Dermis blood vessel endothelial cell (primary cell): ENCODE measurements around the gene SNX9. TPM values are rescaled to one million over a fixed set of nuclear protein-coding genes. Genes with fewer than 3 reads are reported as not detected.
"Not testable (repeated sequence)": the region's sequence is repeated elsewhere in the genome, so short reads cannot be mapped to it uniquely, and the experiment has no call there.

Experiments used
- DNase-seq: peaks from one replicate; pipeline ENCODE4 v3.0.0; 2010
- total RNA-seq: library from RNA; depleted of rRNA; stranded (reverse); fragments of >200 nt; gene quantifications from 2 replicates; pipeline ENCODE4 v1.2.3, GENCODE V29; 2014

The SNX9 gene
- total RNA-seq, 1 donor from 2014 or later = 51.4 TPM

DNA sequence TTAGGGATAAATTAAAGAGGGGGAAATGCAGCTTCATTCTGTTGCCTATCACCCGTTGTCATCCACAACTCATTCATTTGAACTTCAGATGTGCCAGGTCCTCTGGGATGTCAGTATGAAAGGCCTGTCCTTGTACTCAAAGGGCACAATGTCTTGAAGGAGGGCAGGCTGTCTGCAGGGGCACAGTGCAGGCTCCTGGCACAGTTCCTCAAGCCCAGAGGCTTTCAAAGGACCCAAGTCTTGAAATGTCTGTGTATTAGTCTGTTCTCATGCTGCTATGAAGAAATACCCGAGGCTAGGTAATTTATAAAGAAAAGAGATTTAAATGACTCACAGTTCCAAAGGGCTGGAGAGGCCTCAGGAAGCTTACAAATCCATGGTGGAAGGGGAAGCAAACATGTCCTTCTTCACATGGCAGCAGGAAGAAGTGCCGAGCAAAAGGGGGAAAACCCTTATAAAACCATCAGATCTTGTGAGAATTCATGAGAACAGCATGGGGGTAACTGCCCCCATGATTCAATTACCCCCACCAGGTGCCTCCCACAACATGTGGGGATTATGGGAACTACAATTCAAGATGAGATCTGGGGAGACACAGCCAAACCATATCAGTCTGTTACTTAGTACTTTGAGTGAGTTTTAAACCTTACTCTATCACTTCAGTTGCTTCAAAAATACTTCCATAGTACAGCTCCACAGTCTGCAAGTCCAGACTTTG lies 9.4 kb downstream of the SNX9 start:
- DNase-seq = no peak

DNA sequence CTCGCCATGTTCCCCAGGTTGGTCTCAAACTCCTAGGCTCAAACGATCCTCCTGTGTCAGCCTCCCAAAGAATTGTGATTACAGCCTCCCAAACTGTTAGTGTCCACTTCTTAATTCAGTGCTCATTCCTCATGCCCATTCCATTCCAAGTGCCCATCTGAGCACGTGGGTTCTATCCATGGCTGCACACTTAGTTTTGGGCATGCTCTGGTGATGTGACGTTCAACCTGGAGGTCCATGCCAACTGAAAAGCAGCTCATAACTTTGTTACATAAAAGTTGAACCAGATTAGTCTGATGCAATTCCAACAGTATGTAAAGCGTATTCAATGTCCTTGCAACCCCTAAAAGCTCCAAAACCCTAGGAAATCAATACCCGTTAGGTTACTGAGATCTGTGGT lies 11.5 kb downstream of the SNX9 start:
- DNase-seq = no peak

DNA sequence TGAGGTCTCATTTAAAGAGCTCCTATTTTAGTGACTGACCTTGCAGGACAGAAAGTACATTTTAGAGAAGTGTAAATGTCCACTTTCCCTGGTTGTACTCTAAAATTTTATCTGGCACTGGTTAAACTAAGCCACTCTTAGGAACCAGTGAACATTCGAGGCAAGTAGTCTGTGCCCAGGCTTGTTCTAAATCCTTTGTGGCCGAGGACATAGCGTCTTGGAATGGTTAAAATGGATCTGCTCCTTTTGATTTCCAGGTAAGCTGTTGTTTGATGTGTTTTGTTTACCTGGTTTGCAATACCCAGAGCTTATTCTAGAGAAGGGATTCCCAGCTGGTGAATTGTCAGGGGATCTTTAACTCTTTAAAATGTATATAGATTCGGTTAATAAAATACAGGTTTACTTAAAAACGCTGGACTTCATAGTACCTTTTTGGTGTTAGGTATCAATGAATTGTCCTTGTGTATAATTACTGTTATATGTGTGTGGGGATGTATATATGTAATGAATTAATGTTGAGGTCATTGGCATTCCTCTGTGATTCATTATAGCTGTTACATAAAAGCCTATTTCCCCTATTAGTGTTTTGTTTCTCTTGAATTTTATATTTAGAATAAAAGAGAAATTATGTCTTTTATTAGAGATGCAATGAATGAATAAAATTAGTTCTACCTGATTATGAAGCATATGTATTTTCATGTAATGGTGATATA lies 15.8 kb downstream of the SNX9 start:
- no peak for DNase-seq

DNA sequence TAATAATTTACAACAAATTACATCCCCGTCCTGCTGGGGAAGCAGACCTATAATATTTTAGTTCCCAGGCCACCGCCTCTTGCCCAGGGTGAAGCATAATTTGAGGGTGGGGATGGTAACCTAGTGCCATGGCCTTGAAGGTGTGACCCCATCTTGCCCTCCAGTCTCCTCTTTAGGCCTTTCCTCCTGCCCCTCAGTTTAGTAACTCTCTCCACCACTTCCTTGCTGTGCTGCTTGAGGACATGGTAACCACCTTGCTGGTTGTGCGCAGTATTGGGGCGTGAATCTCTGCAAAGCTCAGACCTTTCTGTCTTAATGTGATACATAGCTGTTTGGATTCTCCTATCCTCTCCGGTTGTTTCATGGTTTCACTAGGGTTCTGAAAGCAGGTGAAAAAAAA lies 16.6 kb downstream of the SNX9 start:
- DNase-seq = no peak

DNA sequence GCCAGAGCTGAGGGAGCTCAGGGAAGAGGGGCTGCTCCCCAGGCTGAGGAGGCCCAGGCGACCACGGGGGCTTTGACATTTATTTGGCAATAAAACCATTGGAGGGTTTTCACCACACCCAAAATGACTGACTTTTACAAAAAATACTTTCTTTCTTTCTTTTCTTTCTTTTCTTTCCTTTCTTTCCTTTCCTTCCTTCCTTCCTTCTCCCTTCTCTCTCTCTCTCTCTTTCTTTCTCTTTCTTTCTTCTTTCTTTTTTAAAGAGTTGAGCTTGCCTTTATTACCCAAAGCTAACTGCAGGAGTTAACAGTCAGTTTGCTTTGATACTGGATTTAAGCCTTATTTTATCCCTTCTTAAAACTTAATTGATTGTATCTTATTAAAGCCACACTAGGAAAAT lies 17.2 kb downstream of the SNX9 start:
- DNase-seq = no peak

GRCh38 chr6:157840776-157841175 lies 17.7 kb downstream of the SNX9 start:
- peak; percentile 46 for DNase-seq

- DNase-seq = no peak
Observed at GRCh38 chr6:157841211-157841840, 18.3 kb downstream of the SNX9 start.

DNA sequence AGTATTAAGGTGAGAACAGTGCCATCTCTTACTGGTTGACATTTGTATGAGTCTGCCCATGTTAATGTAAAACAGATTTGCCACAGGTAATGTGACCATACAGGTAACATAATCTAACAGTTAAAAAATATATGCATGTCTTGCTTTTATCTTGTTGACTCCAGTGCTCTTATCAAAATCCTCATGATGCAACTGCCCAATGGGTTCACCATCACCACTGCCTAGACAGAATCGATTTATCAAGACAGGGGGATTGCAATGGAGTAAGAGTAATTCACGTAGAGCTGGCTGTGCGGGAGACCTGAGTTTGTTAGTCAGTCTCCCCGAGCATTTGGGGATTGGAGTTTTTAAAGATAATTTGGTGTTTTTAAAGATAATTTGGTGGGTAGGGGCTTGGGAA lies 19.2 kb downstream of the SNX9 start:
- DNase-seq = no peak

DNA sequence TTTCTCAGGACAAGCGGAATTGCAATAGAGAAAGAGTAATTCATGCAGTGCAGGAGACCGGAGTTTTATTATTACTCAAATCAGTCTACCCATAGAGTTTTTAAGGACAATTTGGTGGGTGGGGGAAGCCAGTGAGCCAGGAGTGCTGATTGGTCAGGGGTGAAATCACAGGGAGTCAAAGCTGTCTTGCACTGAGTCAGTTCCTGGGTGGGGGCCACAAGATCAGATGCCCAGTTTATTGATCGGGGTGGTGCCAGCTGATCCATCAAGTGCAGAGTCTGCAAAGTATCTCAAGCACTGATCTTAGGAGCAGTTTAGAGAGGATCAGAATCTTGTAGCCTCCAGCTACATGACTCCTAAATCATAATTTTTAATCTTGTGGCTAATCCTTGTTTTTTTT lies 21.1 kb downstream of the SNX9 start:
- DNase-seq = not testable (repeated sequence)

DNA sequence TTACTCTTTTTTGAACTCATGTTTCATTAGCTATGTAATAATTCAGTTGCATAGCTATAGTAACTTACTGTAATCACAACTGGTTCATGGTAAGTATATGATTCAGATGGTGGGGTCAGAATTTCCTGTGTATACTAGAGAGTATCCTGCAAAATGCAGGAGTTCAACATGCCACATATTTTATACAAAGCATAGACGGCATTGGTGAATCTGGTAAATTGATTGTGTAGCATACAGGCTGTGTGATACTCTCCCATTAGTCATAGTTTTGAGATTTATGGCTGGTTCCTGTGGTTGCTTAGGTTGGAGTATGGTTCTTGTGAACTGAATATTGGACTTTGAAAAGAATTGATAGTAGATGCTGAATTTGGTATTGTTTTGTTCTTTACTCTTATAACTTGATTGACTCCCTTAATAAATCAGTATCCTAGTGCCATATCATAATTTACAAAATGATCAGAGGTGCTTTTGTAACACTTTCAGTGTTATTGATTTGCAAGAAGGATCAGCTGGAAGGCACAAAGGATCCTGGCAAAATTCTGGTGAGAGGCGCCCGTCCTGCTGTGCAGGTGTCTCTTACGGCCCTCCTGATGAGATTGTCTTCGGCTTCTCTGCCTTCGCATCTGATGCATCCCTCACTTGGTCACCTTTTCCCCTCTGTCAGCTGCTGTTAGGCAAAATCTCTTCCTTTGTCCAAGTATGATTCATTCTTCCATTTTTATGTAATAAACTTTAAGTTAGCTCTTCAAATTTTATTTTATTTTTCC lies 22.6 kb downstream of the SNX9 start:
- no peak for DNase-seq

GRCh38 chr6:157847846-157848245 lies 24.8 kb downstream of the SNX9 start:
- no peak for DNase-seq

DNA sequence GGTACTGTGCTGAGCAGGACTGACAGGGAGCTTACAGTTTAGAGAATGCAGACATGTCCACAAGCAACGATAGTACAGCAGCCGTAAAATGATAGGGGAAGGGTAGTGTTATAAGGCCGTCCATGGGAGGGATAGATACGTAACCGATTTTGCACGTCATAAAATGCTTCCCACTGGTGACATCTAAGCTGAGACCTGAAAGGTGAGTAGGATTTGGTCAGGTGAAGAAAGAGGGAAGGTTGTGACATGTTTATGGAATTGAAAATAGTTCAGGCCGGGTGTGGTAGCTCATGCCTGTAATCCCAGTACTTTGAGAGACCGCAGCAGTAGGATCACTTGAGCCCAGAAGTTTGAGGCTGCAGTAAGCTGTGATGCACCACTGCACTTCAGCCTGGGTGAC lies 25.6 kb downstream of the SNX9 start:
- no peak for DNase-seq

DNA sequence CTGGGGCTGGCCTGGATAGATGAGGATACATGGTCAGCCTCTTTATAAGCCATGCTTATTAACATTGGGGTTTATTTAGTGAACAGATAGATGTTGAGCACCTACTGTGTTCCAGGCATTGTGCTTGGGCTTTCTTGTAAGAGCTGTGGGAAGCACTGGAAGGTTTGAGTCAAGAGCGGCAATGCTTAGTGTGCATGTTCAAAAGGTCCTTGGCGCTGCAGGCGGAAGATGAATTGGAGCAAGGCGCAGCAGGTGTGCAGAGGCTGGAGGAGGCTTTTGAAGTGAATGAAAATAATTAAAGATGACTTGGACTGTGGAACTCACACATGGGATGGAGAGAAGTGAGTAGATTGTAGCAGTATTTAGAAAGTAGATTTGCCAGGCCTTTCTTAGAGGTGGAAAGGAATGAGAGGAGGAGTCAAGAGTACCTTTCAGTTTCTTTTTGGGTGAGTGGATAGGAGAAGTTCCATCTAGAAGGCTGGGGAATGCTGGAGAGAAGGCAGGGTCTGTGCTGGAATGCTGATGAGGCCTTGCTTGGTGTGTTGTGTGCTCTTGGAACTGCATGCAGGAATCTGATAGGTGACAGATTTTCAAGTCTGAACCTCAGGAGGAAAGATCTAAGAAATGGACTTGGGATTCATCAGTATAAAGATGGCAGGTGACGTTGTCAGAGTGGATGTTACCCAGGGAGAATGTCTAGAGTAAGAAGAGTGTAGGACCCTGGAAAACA lies 26.4 kb downstream of the SNX9 start:
- DNase-seq = no peak

- no peak for DNase-seq
Observed at GRCh38 chr6:157850030-157850429, 27.0 kb downstream of the SNX9 start.

DNA sequence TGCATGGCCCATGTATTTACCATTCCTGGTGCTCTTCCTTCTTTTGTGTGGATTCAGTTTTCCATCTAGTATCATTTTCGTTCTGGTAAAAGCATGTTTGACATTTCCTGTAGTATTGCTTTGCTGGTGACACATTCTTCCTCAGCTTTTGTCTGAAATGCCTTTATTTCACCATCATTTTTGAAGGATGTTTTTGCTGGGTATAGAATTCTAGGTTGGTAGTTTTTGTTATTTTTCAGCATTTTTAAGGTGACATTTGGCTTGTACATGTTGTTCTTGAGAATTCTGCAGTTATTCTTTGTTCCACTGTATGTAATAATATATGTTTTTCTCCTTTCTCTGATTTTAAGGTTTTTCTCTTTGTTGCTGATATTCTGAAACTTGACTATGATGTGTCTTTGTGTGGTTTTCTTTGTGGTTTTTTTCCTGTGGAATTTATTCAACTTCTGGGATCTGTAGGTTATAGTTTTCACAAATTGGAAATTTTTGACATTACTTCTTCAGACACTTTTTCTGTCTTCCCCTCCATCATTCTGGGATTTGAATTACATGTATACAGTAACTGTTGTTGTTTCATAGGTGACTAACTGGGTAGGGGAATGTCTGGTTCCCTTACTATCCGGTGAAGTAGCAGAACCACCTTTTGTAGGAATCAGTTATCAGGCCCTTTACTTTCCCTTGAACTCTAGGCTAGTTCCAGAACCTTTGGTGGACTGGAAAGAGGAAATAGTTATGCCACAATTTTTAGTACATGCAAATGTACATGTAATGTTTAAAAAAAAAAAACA lies 30.2 kb downstream of the SNX9 start:
- no peak for DNase-seq

- DNase-seq = no peak
Observed at GRCh38 chr6:157853902-157854502, 31.0 kb downstream of the SNX9 start.

DNA sequence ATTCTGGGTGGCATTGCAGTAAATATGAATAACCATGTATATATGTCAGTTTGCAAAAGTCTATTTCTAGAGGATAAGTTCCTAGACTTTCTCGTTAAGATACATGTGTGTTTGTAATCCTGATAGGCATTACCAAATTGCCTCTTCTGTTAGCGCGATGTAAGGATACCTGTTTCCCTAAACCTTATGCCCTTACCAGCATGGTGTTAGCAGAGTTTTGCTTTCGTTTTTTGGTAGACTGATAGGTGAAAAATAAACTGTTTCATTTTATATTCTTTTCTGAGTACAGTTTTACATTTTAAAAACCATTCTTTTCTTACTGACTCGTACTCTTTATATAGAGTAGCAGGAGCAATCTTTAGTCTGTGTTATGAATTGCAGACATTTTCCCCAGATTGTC lies 32.3 kb downstream of the SNX9 start:
- no peak for DNase-seq

DNA sequence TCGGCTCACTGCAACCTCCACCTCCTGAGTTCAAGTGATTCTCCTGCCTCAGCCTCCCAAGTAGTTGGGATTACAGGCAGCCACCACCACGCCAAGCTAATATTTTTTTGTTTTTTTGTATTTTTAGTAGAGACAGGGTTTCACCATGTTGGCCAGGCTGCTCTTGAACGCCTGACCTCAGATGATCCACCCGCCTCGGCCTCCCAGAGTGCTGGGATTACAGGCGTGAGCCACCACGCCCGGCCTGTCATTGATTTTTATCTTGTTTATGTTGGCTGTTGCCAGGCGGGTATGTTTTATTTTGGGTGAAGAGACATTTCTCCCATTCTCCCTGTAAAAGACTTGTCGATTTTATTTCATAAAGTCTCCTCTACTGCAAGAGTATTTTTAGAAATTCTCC lies 32.8 kb downstream of the SNX9 start:
- DNase-seq = not testable (repeated sequence)

- not testable (repeated sequence) for DNase-seq
Observed at GRCh38 chr6:157858664-157859063, 35.6 kb downstream of the SNX9 start.

GRCh38 chr6:157859775-157860504 lies 36.9 kb downstream of the SNX9 start:
- no peak for DNase-seq
